ENCODE results near the gene ENPP1. TPM values are rescaled to one million over a fixed set of nuclear protein-coding genes. Genes with fewer than 3 reads are reported as not detected.

The ENPP1 gene
- total and polyA plus RNA-seq, 11 donors, result 0.60 to 4.2 (median 1.6) TPM

GRCh38 chr6:131910219-131910589, 102.4 kb downstream of the ENPP1 start:
- intact Hi-C loops (cut with DNase I), result loop anchor here (1.0 to 10.0 kb wide), 8 partner anchors 123 to 1025 kb away; no protein-coding TSS in a partner anchor
- ATAC-seq (no peak), DNase-seq (no peak)
- Histone ChIP-seq H3K4me1 (no peaks in the 10 kb centered on the region), H3K4me3 (no peak overlapping the region), H3K27me3 (peaks cover 0 to 16% (median 0%) of the 10 kb centered on the region in 9 donors), H3K9me3 (no peaks in the 10 kb centered on the region), H3K36me3 (no peaks in the 10 kb centered on the region), H3K27ac (no peak overlapping the region)
- TF ChIP-seq POLR2A (IDR thresholded peaks at IDR 0.05) (no peak), CTCF (IDR thresholded peaks at IDR 0.05) (peak in 3 of 12 donors; percentile 4 to 30 (median 5))
- WGBS, 4 donors, result 88 to 97% (median 92%) methylated on average over 1 of the region's 1 CpG

DNA sequence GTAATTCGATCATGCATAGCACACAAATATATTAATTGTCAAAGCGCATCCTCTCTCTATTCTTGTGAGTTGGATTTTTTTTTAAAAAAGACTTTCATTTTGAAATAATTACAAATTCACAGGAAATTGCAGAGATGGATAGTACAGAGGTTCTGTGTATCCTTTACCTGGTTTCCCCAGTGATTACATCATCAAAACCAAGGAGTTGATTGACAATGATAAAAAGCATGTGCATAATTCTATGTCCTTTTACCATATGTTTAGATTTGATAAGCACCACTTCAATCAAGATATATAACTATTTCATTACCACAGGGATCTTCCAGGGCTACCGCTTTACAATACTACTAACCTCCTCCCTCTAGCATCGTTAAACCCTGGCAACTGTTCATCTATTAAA, 103.1 kb downstream of the ENPP1 start:
- TF ChIP-seq POLR2A (IDR thresholded peaks at IDR 0.05), result no peak
- no peak for TF ChIP-seq CTCF (IDR thresholded peaks at IDR 0.05)
- ATAC-seq, result no peak
- Histone ChIP-seq H3K9me3 (no peaks in the 10 kb centered on the region), H3K36me3 (no peaks in the 10 kb centered on the region), H3K27me3 (peaks cover 0 to 16% (median 0%) of the 10 kb centered on the region in 9 donors), H3K4me3 (no peak overlapping the region), H3K27ac (no peak overlapping the region), H3K4me1 (no peaks in the 10 kb centered on the region)
- WGBS, 4 donors, result 68 to 84% (median 83%) methylated on average over 4 of the region's 4 CpGs
- no peak for DNase-seq
- intact Hi-C loops (cut with DNase I), result loop anchor here (1.0 to 10.0 kb wide), 8 partner anchors 124 to 1026 kb away; no protein-coding TSS in a partner anchor

GRCh38 chr6:131911951-131912350, 104.1 kb downstream of the ENPP1 start:
- ATAC-seq (no peak), DNase-seq (no peak)
- Histone ChIP-seq H3K4me1 (no peaks in the 10 kb centered on the region), H3K4me3 (no peak overlapping the region), H3K36me3 (no peaks in the 10 kb centered on the region), H3K9me3 (no peaks in the 10 kb centered on the region), H3K27me3 (peaks cover 0 to 16% (median 0%) of the 10 kb centered on the region in 9 donors), H3K27ac (no peak overlapping the region)
- intact Hi-C loops (cut with DNase I), result loop anchor here (5.0 to 10.0 kb wide), 7 partner anchors 125 to 1027 kb away; no protein-coding TSS in a partner anchor
- TF ChIP-seq POLR2A (IDR thresholded peaks at IDR 0.05) (no peak), CTCF (IDR thresholded peaks at IDR 0.05) (no peak)
- WGBS, 4 donors, result 68 to 74% (median 70%) methylated on average over 3 of the region's 3 CpGs

GRCh38 chr6:131914234-131914633, 106.4 kb downstream of the ENPP1 start:
- Histone ChIP-seq H3K27me3 (peaks cover 0 to 16% (median 0%) of the 10 kb centered on the region in 9 donors), H3K36me3 (no peaks in the 10 kb centered on the region), H3K9me3 (no peaks in the 10 kb centered on the region), H3K27ac (no peak overlapping the region), H3K4me3 (no peak overlapping the region), H3K4me1 (peaks cover 0 to 5% (median 0%) of the 10 kb centered on the region in 12 donors)
- intact Hi-C loops (cut with DNase I), result loop anchor here (5.0 to 10.0 kb wide), 7 partner anchors 127 to 1029 kb away; no protein-coding TSS in a partner anchor
- ATAC-seq (no peak), DNase-seq (no peak)
- no peak for TF ChIP-seq CTCF (IDR thresholded peaks at IDR 0.05)
- TF ChIP-seq POLR2A (IDR thresholded peaks at IDR 0.05), result no peak
- WGBS, 4 donors, result 50 to 68% (median 64%) methylated on average over 1 of the region's 1 CpG

Data from heart left ventricle (tissue), 16 donors.